K562 (cell line): ENCODE data around the gene PIANP. TPM values are rescaled to one million over a fixed set of nuclear protein-coding genes. Genes with fewer than 3 reads are reported as not detected.

ENCODE experiments used
- EZH2 ChIP-seq: IDR thresholded peaks from 2 replicates; pipeline ENCODE4 v1.6.1; 2012; ENCODE audit warnings: low read depth, mild to moderate bottlenecking, inconsistent platforms, low read length, borderline replicate concordance
- FOXJ2 ChIP-seq: fragments of 200-800 bp; sonication (Bioruptor generic); IDR thresholded peaks from 2 replicates; pipeline ENCODE4 v1.6.1; 2016; ENCODE audit warnings: missing genetic modification characterization, missing compliant biosample characterization
- GATA2 ChIP-seq: sonication (generic); formaldehyde crosslinking; IDR thresholded peaks from 2 replicates; pipeline ENCODE4 v1.4.0; 2020; ENCODE audit warnings: mild to moderate bottlenecking, missing genetic modification reagents
- GTF2E2 ChIP-seq: fragments of 200-800 bp; sonication (Bioruptor generic); IDR thresholded peaks from 2 replicates; pipeline ENCODE4 v1.6.1; 2016; ENCODE audit warnings: missing genetic modification characterization, missing compliant biosample characterization
- HNRNPK ChIP-seq: fragments of 200-400 bp; formaldehyde crosslinking; IDR thresholded peaks from one replicate; pipeline ENCODE4 v1.6.1; 2018; ENCODE audit warnings: mild to moderate bottlenecking, low read depth, low read length; ENCODE audit not compliant: poor library complexity, severe bottlenecking
- HSF4 ChIP-seq: fragments of 250-450 bp; sonication (Bioruptor Pico); IDR thresholded peaks from 2 replicates; pipeline ENCODE4 v2.1.2; 2022; ENCODE audit warnings: mild to moderate bottlenecking, moderate library complexity, borderline replicate concordance
- IRF2 ChIP-seq: sonication (generic); formaldehyde crosslinking; IDR thresholded peaks from 2 replicates; pipeline ENCODE4 v1.8.1; 2022; ENCODE audit warnings: mild to moderate bottlenecking, missing genetic modification reagents
- LARP7 ChIP-seq: fragments of 450-650 bp; IDR thresholded peaks from 2 replicates; pipeline ENCODE4 v1.6.1; 2016
- PHF20 ChIP-seq: fragments of 450-650 bp; IDR thresholded peaks from 2 replicates; pipeline ENCODE4 v1.6.1; 2018; ENCODE audit not compliant: partially characterized antibody
- RFX7 ChIP-seq: fragments of 250-450 bp; sonication (Bioruptor Pico); IDR thresholded peaks from 2 replicates; pipeline ENCODE4 v1.5.1; 2021; ENCODE audit warnings: mild to moderate bottlenecking
- SMAD4 ChIP-seq: fragments of 250-450 bp; sonication (Bioruptor Pico); conservative IDR thresholded peaks from 2 replicates; pipeline ENCODE4 v1.8.0; 2021; ENCODE audit warnings: inconsistent platforms, mild to moderate bottlenecking, moderate library complexity
- STAG1 ChIP-seq: sonication (generic); formaldehyde crosslinking; IDR thresholded peaks from 2 replicates; pipeline ENCODE4 v1.5.0; 2020; ENCODE audit warnings: missing genetic modification reagents, borderline replicate concordance
- TARDBP ChIP-seq: fragments of 450-650 bp; IDR thresholded peaks from 2 replicates; pipeline ENCODE4 v1.6.1; 2016
- TBP ChIP-seq: optimal IDR thresholded peaks from 2 replicates; pipeline ENCODE3; 2011; ENCODE audit warnings: low read depth, low read length, improper control_type of control experiment
- TCF7 ChIP-seq: sonication (generic); IDR thresholded peaks from 2 replicates; pipeline ENCODE4 v1.6.1; 2016; ENCODE audit warnings: antibody characterized with exemption, borderline replicate concordance
- ZNF175 ChIP-seq: fragments of 200-800 bp; sonication (Bioruptor generic); IDR thresholded peaks from 2 replicates; pipeline ENCODE4 v1.6.1; 2016; ENCODE audit warnings: low read depth, mild to moderate bottlenecking, missing genetic modification characterization, missing compliant biosample characterization
- ZNF764 ChIP-seq: fragments of 250-450 bp; sonication (Bioruptor Pico); IDR thresholded peaks from 2 replicates; pipeline ENCODE4 v1.4.0; 2020; ENCODE audit warnings: low read depth, mild to moderate bottlenecking, moderate library complexity
- polyA plus RNA-seq, 8 experiments: library from polyadenylated mRNA; depleted of rRNA in 4 of 8; stranded (reverse) in 5 of 8; unstranded in 3 of 8; fragments of >200 nt; fragmentation: Nextera tagmentation in 2 of 8; fragmentation: Illumina TruSeq in 1 of 8; extraction: Ambion mirVana in 2 of 8; extraction: Trizol in 1 of 8; gene quantifications; 2 replicates each; pipeline versions ENCODE4 v1.2.1 to v1.2.3, GENCODE V29; 2011 to 2014; ENCODE audit warnings: inconsistent platforms in 1 of 8, missing spikeins in 1 of 8
- total RNA-seq, 7 experiments: library from RNA; depleted of rRNA in 6 of 7; stranded (reverse); fragments of >200 nt in 6 of 7; fragmentation: Illumina TruSeq in 2 of 7; extraction: Trizol in 2 of 7; gene quantifications; 2 replicates each; pipeline versions ENCODE4 v1.2.1 to v1.2.3, GENCODE V29; 2011 to 2021; ENCODE audit warnings: low replicate concordance in 1 of 7
- TF ChIP-seq, protein P1 (sequence below): fragments of 450-650 bp; conservative IDR thresholded peaks from 2 replicates; pipeline ENCODE4 v1.6.1; 2016; ENCODE audit warnings: missing genetic modification characterization, low read depth, mild to moderate bottlenecking, missing compliant biosample characterization, moderate library complexity
- TF ChIP-seq, protein P2 (sequence below): fragments of 250-450 bp; sonication (Bioruptor Pico); IDR thresholded peaks from 2 replicates; pipeline ENCODE4 v1.4.0; 2020; ENCODE audit warnings: mild to moderate bottlenecking, moderate library complexity
- TF ChIP-seq, protein P3 (sequence below): fragments of 450-650 bp; formaldehyde crosslinking; IDR thresholded peaks from 2 replicates; pipeline ENCODE4 v1.4.0; 2020; ENCODE audit warnings: mild to moderate bottlenecking, moderate library complexity
- TF ChIP-seq, protein P4 (sequence below): sonication (generic); formaldehyde crosslinking; IDR thresholded peaks from 2 replicates; pipeline ENCODE4 v1.9.0; 2022; ENCODE audit warnings: mild to moderate bottlenecking, missing genetic modification reagents

Gene PIANP
- total and polyA plus RNA-seq, 9 of the 15 experiments (the other 6 are each of a cell fraction or from before 2014, with no cell fraction given): 0.07 TPM; not detected in 8

- TF ChIP-seq, protein P1, sequence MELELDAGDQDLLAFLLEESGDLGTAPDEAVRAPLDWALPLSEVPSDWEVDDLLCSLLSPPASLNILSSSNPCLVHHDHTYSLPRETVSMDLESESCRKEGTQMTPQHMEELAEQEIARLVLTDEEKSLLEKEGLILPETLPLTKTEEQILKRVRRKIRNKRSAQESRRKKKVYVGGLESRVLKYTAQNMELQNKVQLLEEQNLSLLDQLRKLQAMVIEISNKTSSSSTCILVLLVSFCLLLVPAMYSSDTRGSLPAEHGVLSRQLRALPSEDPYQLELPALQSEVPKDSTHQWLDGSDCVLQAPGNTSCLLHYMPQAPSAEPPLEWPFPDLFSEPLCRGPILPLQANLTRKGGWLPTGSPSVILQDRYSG (tag): 0 out of 2 replicates have a peak, but pooled peaks have one; percentile 56
- TF ChIP-seq ZNF175 (peak; percentile 81), TARDBP (no peak; the same call in 1 of the 2 replicates), HNRNPK (no peak), PHF20 (peak; percentile 96), HSF4 (CRISPR knock-in tag) (no peak), EZH2 (no peak), LARP7 (0 out of 2 replicates have a peak, but pooled peaks have one; percentile 8), ZNF764 (CRISPR knock-in tag) (no peak), STAG1 (CRISPR knock-in tag) (no peak), GATA2 (CRISPR knock-in tag) (no peak), SMAD4 (CRISPR knock-in tag) (peak; percentile 54; the same call in 1 of the 2 replicates), TBP (peak; percentile 45), GTF2E2 (tag) (0 out of 2 replicates have a peak, but pooled peaks have one; percentile 41), FOXJ2 (peak; percentile 83), IRF2 (CRISPR knock-in tag) (no peak), TCF7 (no peak), RFX7 (CRISPR knock-in tag) (0 out of 2 replicates have a peak, but pooled peaks have one; percentile 39)
- TF ChIP-seq, protein P2, sequence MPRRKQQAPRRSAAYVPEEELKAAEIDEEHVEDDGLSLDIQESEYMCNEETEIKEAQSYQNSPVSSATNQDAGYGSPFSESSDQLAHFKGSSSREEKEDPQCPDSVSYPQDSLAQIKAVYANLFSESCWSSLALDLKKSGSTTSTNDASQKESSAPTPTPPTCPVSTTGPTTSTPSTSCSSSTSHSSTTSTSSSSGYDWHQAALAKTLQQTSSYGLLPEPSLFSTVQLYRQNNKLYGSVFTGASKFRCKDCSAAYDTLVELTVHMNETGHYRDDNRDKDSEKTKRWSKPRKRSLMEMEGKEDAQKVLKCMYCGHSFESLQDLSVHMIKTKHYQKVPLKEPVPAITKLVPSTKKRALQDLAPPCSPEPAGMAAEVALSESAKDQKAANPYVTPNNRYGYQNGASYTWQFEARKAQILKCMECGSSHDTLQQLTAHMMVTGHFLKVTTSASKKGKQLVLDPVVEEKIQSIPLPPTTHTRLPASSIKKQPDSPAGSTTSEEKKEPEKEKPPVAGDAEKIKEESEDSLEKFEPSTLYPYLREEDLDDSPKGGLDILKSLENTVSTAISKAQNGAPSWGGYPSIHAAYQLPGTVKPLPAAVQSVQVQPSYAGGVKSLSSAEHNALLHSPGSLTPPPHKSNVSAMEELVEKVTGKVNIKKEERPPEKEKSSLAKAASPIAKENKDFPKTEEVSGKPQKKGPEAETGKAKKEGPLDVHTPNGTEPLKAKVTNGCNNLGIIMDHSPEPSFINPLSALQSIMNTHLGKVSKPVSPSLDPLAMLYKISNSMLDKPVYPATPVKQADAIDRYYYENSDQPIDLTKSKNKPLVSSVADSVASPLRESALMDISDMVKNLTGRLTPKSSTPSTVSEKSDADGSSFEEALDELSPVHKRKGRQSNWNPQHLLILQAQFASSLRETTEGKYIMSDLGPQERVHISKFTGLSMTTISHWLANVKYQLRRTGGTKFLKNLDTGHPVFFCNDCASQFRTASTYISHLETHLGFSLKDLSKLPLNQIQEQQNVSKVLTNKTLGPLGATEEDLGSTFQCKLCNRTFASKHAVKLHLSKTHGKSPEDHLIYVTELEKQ (CRISPR knock-in tag): no peak
- TF ChIP-seq, protein P3, sequence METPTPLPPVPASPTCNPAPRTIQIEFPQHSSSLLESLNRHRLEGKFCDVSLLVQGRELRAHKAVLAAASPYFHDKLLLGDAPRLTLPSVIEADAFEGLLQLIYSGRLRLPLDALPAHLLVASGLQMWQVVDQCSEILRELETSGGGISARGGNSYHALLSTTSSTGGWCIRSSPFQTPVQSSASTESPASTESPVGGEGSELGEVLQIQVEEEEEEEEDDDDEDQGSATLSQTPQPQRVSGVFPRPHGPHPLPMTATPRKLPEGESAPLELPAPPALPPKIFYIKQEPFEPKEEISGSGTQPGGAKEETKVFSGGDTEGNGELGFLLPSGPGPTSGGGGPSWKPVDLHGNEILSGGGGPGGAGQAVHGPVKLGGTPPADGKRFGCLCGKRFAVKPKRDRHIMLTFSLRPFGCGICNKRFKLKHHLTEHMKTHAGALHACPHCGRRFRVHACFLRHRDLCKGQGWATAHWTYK: 0 out of 2 replicates have a peak, but pooled peaks have one; percentile 47
- TF ChIP-seq, protein P4, sequence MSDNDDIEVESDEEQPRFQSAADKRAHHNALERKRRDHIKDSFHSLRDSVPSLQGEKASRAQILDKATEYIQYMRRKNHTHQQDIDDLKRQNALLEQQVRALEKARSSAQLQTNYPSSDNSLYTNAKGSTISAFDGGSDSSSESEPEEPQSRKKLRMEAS (CRISPR knock-in tag): peak; percentile 34; the same call in 1 of the 2 replicates
These were observed 37.5 kb downstream of the PIANP start, which contains the start of gene ING4 (continued) for GRCh38 chr12:6662906-6663742.
